ENCODE data around the gene TRIM71. TPM values are rescaled to one million over a fixed set of nuclear protein-coding genes. Genes with fewer than 3 reads are reported as not detected.
"Not testable (repeated sequence)": the region's sequence is repeated elsewhere in the genome, so short reads cannot be mapped to it uniquely, and the experiment has no call there.

The TRIM71 gene
- total RNA-seq, 2 experiments from 2014 or later = not detected

DNA sequence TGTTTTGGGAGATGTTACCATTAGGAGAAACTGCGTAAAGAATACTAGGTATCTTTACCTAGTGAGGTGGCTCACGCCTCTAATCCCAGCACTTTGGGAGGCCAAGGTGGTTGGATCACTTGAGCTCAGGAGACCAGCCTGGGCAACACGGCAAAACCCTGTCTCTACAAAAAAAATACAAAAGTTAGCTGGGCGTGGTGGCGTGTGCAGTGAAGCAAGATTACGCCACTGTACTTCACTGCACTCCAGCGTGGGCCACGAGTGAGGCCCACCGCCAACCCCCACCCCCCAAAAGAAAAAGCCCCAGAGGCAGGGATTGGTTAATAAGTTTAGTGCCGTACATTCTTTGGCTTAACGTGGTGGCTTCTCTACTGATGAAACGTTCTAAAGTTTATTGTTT lies 23.5 kb downstream of the TRIM71 start:
- H3K4me3 Mint-ChIP-seq = no peak overlapping the region
- POLR2A ChIA-PET = no interaction called here
- H3K27me3 Mint-ChIP-seq = peaks cover 10% of the 10 kb centered on the region
- H3K4me1 Mint-ChIP-seq = peaks cover 15% of the 10 kb centered on the region
- H3K36me3 Mint-ChIP-seq (ENCODE audit: low read depth) = no peaks in the 10 kb centered on the region
- CTCF ChIA-PET = no interaction called here
- no peak for DNase-seq
- no peak overlapping the region for H3K27ac Mint-ChIP-seq
- H3K9me3 Mint-ChIP-seq = no peaks in the 10 kb centered on the region

DNA sequence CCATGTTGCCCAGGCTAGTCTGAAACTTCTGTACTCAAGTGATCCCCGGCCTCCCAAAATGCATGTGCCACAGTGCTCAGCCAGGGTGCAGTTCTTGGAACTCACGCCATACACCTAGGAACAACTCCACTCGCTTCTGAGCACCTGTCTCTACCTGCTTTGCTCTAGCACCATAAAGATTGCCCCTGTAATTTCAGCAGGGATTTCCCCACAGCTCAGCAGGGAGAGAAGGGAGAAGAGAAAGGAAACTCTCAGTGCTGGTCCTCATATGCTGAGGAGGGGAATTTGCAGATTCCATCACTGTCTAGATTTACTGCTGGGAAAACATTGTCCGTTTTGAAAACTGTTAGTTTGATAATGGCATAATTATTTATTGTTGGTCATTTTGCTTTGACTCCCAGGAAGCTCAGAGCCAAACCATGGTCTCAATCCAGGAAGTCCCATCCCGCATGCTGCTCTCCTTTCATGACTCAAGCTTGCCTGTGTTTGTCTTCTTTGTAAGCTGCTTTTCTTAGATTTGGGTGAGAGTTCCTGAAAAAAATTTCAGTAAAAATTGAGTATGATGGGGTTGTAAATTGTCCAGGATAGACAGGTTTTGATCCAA lies 24.2 kb downstream of the TRIM71 start:
- ChIA-PET POLR2A (no interaction called here), CTCF (interaction anchor here (1.1 kb wide), 1 partner anchor 10 kb away, joined by 3 read pairs; no protein-coding TSS in a partner anchor)
- Mint-ChIP-seq H3K27ac (no peak overlapping the region), H3K9me3 (no peaks in the 10 kb centered on the region), H3K27me3 (peaks cover 3% of the 10 kb centered on the region), H3K36me3 (ENCODE audit: low read depth) (no peaks in the 10 kb centered on the region), H3K4me3 (no peak overlapping the region), H3K4me1 (peaks cover 15% of the 10 kb centered on the region)
- no peak for DNase-seq

DNA sequence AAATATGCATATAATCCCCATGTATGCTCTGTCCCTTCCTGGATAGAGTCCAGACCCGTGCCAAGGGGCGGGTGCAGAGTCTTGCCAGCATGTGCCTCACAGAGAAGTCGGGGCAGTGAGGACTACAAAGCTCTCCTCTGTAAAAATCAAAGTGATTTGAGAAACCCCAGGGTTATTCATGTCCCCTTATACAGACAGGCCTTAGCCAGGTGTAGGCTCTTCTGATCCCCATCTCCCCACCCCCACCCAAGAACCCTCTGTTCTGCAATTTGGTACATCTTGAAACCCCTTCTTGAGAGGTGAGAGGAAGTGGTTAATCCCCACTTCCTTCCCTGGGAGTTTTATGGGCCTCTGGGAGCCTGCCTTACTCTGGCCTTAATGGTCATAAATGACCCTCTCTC lies 24.7 kb downstream of the TRIM71 start:
- H3K27ac Mint-ChIP-seq = no peak overlapping the region
- POLR2A ChIA-PET = no interaction called here

DNA sequence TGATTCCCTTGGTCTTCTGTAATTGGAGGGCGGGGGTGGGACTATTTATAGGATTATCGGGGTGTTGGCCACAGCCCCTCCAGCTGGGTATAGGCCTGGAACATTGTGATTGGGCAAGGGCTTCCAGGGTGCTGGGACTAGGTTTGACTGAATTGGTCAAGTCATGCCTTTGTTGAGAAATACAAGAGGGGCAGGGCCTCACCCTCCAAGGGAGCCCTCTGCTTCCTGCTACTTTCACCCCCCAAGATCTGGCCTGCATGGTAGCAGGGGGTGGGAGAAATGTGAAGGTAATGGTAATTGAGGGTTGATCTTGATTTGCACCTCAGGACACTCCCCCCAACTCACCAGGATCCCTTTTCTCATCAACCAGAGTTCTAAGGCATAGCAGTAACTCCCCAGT lies 25.2 kb downstream of the TRIM71 start:
- no peak for DNase-seq
- Mint-ChIP-seq H3K9me3 (no peaks in the 10 kb centered on the region), H3K27me3 (peaks cover 3% of the 10 kb centered on the region), H3K4me1 (peaks cover 15% of the 10 kb centered on the region), H3K36me3 (ENCODE audit: low read depth) (no peaks in the 10 kb centered on the region), H3K27ac (no peak overlapping the region), H3K4me3 (no peak overlapping the region)
- POLR2A ChIA-PET = no interaction called here
- CTCF ChIA-PET = interaction anchor here (0.6 to 1.1 kb wide), 2 partner anchors 9 to 13 kb away, joined by 3 read pairs; no protein-coding TSS in a partner anchor

More for the DNA sequence above, 24.7 kb downstream of the TRIM71 start:
- DNase-seq = no peak
- Mint-ChIP-seq H3K4me1 (peaks cover 15% of the 10 kb centered on the region), H3K4me3 (no peak overlapping the region), H3K27me3 (peaks cover 3% of the 10 kb centered on the region), H3K9me3 (no peaks in the 10 kb centered on the region), H3K36me3 (ENCODE audit: low read depth) (no peaks in the 10 kb centered on the region)
- CTCF ChIA-PET = interaction anchor here (0.6 to 1.1 kb wide), 2 partner anchors 9 to 13 kb away, joined by 3 read pairs; no protein-coding TSS in a partner anchor

DNA sequence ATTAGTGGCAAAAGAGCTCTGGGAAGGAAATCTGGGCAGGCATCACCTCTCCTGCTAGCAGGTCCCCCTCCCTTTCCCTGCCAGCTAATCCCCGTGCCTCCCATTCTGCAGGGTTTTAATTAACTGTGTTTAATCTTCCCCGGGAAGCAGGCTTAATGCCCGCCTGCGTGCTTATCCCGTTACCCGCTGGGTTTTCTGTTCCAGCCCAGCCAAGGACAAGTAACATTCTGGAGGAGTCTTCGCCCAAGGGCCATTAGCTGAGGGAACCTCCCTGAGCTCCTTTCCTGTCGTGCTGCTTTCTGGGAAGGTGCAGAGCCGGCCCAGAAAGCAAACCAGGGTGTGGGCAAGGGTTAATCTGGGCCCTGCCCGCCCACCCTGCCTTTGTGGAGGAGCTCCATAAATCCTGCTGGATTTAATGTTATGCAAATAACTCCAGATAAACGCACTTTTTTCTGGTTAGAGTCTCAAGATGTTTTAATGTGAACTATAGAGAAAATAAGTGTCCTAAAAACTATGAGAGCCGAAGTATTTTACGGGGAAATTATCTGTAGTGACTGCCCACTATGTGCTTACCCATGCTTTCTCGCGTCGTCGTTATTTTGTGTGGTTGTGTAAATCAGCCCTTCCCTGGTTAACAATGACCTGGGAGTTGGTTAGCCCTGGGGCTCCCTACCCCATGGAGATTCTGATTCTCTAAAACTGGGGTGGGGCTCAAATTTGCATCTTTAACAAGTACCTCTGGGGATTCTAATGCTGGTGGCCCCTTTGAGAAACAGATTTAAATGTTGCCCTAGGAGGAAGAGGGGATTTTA lies 25.9 kb downstream of the TRIM71 start:
- ChIA-PET POLR2A (no interaction called here), CTCF (no interaction called here)
- Mint-ChIP-seq H3K36me3 (ENCODE audit: low read depth) (no peaks in the 10 kb centered on the region), H3K4me1 (peaks cover 15% of the 10 kb centered on the region), H3K27me3 (peaks cover 4% of the 10 kb centered on the region), H3K9me3 (no peaks in the 10 kb centered on the region), H3K27ac (no peak overlapping the region), H3K4me3 (no peak overlapping the region)
- DNase-seq = no peak

DNA sequence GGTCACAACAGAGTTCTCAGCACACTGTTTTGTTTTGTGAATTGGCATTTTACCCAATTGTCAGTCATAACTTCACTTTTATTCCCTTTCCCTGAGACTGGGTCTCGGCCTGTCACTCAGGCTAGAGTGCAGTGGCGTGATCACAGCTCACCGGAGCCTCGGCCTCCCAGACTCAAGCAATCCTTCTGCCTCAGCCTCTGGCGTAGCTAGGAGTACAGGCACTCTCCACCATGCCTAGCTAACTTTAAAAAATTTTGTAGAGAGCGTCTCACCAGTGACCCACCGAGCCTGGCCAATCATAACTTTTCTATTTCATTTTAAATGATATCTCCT lies 26.5 kb downstream of the TRIM71 start:
- no peak overlapping the region for H3K27ac Mint-ChIP-seq
- peaks cover 4% of the 10 kb centered on the region for H3K27me3 Mint-ChIP-seq
- ChIA-PET CTCF (no interaction called here), POLR2A (no interaction called here)
- no peaks in the 10 kb centered on the region for H3K9me3 Mint-ChIP-seq
- no peak overlapping the region for H3K4me3 Mint-ChIP-seq
- no peaks in the 10 kb centered on the region for H3K36me3 Mint-ChIP-seq (ENCODE audit: low read depth)
- DNase-seq = no peak
- peaks cover 15% of the 10 kb centered on the region for H3K4me1 Mint-ChIP-seq

DNA sequence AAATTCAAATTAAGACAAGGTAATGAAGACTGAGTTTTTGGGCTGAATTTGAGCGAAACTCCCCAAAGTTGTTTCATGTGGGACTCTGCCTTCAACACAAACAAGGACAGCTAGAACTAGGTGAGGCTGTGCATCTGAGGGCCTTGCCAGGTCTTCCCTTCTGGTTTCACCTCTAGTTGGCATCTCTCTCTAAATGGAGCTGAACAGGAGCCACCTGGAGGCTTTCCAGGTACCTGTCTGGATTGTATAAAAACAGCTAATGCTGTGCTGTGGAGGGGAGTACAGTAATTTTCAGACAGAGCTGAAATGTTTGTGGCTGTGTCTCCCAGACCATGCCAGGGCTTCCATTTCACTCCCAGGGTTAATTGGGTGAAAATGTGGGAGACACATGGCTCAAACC lies 27.1 kb downstream of the TRIM71 start:
- Mint-ChIP-seq H3K4me3 (no peak overlapping the region), H3K4me1 (peaks cover 15% of the 10 kb centered on the region), H3K9me3 (no peaks in the 10 kb centered on the region), H3K36me3 (ENCODE audit: low read depth) (no peaks in the 10 kb centered on the region), H3K27me3 (peaks cover 4% of the 10 kb centered on the region), H3K27ac (no peak overlapping the region)
- ChIA-PET POLR2A (no interaction called here), CTCF (no interaction called here)
- no peak for DNase-seq

- POLR2A ChIA-PET; H3K9me3 Mint-ChIP-seq; H3K27ac Mint-ChIP-seq; H3K27me3 Mint-ChIP-seq; DNase-seq; H3K4me3 Mint-ChIP-seq; H3K36me3 Mint-ChIP-seq (ENCODE audit: low read depth): not testable (repeated sequence)
- CTCF ChIA-PET = interaction anchor here (0.6 kb wide), 1 partner anchor 63 kb away, joined by 3 read pairs; no protein-coding TSS in a partner anchor
- peaks cover 15% of the 10 kb centered on the region for H3K4me1 Mint-ChIP-seq
These were observed 27.7 kb downstream of the TRIM71 start for GRCh38 chr3:32845546-32845945.

DNA sequence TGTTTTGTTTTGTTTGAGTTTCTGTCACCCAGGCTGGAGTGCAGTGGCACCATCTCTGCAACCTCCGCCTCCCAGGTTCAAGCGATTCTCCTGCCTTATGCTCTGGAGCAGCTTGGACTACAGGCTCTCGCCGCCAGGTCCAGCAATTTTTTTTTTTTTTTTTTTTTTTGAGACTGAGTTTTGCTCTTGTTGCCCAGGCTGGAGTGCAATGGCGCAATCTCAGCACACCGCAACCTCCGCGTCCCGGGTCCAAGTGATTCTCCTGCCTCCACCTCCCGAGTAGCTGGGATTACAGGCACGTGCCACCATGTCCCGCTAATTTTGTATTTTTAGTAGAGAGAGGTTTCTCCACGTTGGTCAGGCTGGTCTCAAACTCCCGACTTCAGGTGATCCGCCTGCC lies 29.2 kb downstream of the TRIM71 start:
- H3K4me3 Mint-ChIP-seq; H3K27ac Mint-ChIP-seq; H3K9me3 Mint-ChIP-seq; DNase-seq; H3K36me3 Mint-ChIP-seq (ENCODE audit: low read depth); POLR2A ChIA-PET; H3K27me3 Mint-ChIP-seq: not testable (repeated sequence)
- H3K4me1 Mint-ChIP-seq = peaks cover 12% of the 10 kb centered on the region
- CTCF ChIA-PET = interaction anchor here (2.5 kb wide), 1 partner anchor 36 kb away, joined by 7 read pairs; no protein-coding TSS in a partner anchor

DNA sequence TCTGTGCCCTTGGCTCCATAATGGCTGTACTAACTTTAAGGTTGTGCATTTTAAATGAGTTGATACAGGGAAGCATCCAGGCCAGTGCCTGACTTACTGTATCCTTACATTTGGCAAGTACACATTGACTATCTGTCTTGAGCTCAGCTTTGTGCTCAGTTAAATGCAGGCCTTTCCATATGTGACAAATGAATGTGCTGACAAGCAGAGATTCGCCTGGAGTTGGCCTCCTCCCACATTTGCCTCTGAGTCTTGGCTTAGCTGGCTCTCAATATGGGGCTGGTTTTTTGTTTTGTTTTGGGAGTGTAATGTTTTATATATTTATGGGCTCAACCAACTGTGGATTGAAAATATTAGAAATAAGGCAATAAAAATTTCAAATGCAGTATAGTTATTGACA lies 29.7 kb downstream of the TRIM71 start:
- H3K36me3 Mint-ChIP-seq (ENCODE audit: low read depth) = no peaks in the 10 kb centered on the region
- no peak overlapping the region for H3K4me3 Mint-ChIP-seq
- no peaks in the 10 kb centered on the region for H3K9me3 Mint-ChIP-seq
- no peak overlapping the region for H3K27ac Mint-ChIP-seq
- ChIA-PET POLR2A (no interaction called here), CTCF (interaction anchor here (2.5 kb wide), 1 partner anchor 35 kb away, joined by 7 read pairs; no protein-coding TSS in a partner anchor)
- peaks cover 7% of the 10 kb centered on the region for H3K4me1 Mint-ChIP-seq
- peaks cover 7% of the 10 kb centered on the region for H3K27me3 Mint-ChIP-seq
- no peak for DNase-seq

- H3K27ac Mint-ChIP-seq = no peak overlapping the region
- ChIA-PET CTCF (interaction anchor here (2.5 kb wide), 1 partner anchor 35 kb away, joined by 7 read pairs; no protein-coding TSS in a partner anchor), POLR2A (no interaction called here)
- DNase-seq = no peak
- H3K4me1 Mint-ChIP-seq = peaks cover under 1% of the 10 kb centered on the region
- peaks cover 7% of the 10 kb centered on the region for H3K27me3 Mint-ChIP-seq
- H3K4me3 Mint-ChIP-seq = no peak overlapping the region
- H3K9me3 Mint-ChIP-seq = no peaks in the 10 kb centered on the region
- no peaks in the 10 kb centered on the region for H3K36me3 Mint-ChIP-seq (ENCODE audit: low read depth)
These were observed 30.4 kb downstream of the TRIM71 start for GRCh38 chr3:32848215-32848614.

- Mint-ChIP-seq H3K27ac (no peak overlapping the region), H3K36me3 (ENCODE audit: low read depth) (no peaks in the 10 kb centered on the region), H3K27me3 (peaks cover 9% of the 10 kb centered on the region), H3K4me1 (no peaks in the 10 kb centered on the region), H3K9me3 (no peaks in the 10 kb centered on the region), H3K4me3 (no peak overlapping the region)
- ChIA-PET POLR2A (no interaction called here), CTCF (interaction anchor here (1.0 to 2.5 kb wide), 2 partner anchors 34 to 40 kb away, joined by 3 to 7 read pairs; no protein-coding TSS in a partner anchor)
- DNase-seq = no peak
These were observed 31.2 kb downstream of the TRIM71 start for GRCh38 chr3:32849046-32849445.

DNA sequence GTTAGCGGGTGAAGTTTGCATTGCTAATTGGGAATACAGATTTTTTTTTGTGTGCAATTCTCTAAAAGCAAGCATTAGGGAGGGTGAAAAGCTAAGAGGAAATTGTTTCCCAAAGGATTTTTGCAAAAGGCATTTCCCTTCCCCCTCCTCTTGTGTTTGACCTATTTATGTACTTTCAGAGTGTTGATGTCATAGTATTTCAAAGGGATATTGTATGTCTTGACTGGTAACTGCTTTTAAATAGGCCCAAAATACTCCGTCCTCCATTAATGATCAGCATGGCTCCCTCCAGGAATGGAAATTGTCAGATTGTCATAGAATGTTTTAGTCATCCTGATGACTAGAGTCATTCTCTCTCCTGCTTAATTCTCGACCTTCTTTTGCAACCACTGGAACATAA lies 32.4 kb downstream of the TRIM71 start:
- CTCF ChIA-PET = interaction anchor here (0.9 to 1.0 kb wide), 2 partner anchors 12 to 39 kb away, joined by 3 read pairs; no protein-coding TSS in a partner anchor
- no peak for DNase-seq
- H3K36me3 Mint-ChIP-seq (ENCODE audit: low read depth) = no peaks in the 10 kb centered on the region
- POLR2A ChIA-PET = no interaction called here
- H3K4me3 Mint-ChIP-seq = no peak overlapping the region
- no peaks in the 10 kb centered on the region for H3K4me1 Mint-ChIP-seq
- H3K27ac Mint-ChIP-seq = no peak overlapping the region
- H3K27me3 Mint-ChIP-seq = peaks cover 9% of the 10 kb centered on the region
- H3K9me3 Mint-ChIP-seq = no peaks in the 10 kb centered on the region

Data from activated CD4-positive, alpha-beta T cell treated with anti-CD3 and anti-CD28 coated beads, Interleukin-2, amount 10 ng/mL, durations not matched to agents 7 days and 5 days (primary cell).